Neuronal stem cell (in vitro differentiated cells): ENCODE results near the gene COX20.

Experiments used
- DNase-seq: peaks from one replicate; pipeline ENCODE4 v3.0.0-alpha.2; 2013; ENCODE audit warnings: low spot score
- H2AFZ ChIP-seq: one replicate; pipeline ENCODE4 v1.6.1; 2013; ENCODE audit warnings: mild to moderate bottlenecking, low read length, inconsistent platforms
- H2AK5ac ChIP-seq: 2 replicates; pipeline ENCODE4 v1.6.1; 2013; ENCODE audit warnings: low read depth, mild to moderate bottlenecking, inconsistent platforms, low read length, moderate library complexity, mixed read lengths
- H2BK120ac ChIP-seq: 2 replicates; pipeline ENCODE4 v1.6.1; 2013; ENCODE audit warnings: low read depth, mild to moderate bottlenecking, inconsistent platforms, low read length, moderate library complexity, mixed read lengths
- H2BK12ac ChIP-seq: one replicate; pipeline ENCODE4 v1.6.1; 2013; ENCODE audit warnings: low read length, inconsistent platforms
- H2BK15ac ChIP-seq: 2 replicates; pipeline ENCODE4 v1.6.1; 2013; ENCODE audit warnings: mild to moderate bottlenecking, low read length, inconsistent platforms, mixed read lengths
- H2BK5ac ChIP-seq: one replicate; pipeline ENCODE4 v1.6.1; 2013; ENCODE audit warnings: inconsistent platforms, mild to moderate bottlenecking, low read length, moderate library complexity
- H3K14ac ChIP-seq: one replicate; pipeline ENCODE4 v1.6.1; 2013; ENCODE audit warnings: low read length, inconsistent platforms
- H3K18ac ChIP-seq: 2 replicates; pipeline ENCODE4 v1.6.1; 2013; ENCODE audit warnings: low read length, inconsistent platforms
- H3K23ac ChIP-seq: 2 replicates; pipeline ENCODE4 v1.6.1; 2013; ENCODE audit warnings: low read depth, mild to moderate bottlenecking, mixed read lengths, low read length, inconsistent platforms; ENCODE audit not compliant: poor library complexity
- H3K27ac ChIP-seq: replicated peaks from 3 replicates; pipeline ENCODE4 v1.5.1; 2013; ENCODE audit warnings: low read length, inconsistent platforms
- H3K27me3 ChIP-seq, 3 experiments: 2 replicates each; pipeline ENCODE4 v1.6.1; 2013; ENCODE audit warnings: low read length in 3 of 3, mild to moderate bottlenecking in 2 of 3, inconsistent platforms in 1 of 3, low read depth in 1 of 3, mixed read lengths in 1 of 3, moderate library complexity in 1 of 3; ENCODE audit not compliant: control insufficient read depth in 3 of 3, insufficient read depth in 3 of 3
- H3K36me3 ChIP-seq, 2 donors: replicated peaks in 1 of 2; 2 replicates each; pipeline ENCODE4 v1.6.1; 2013; ENCODE audit warnings: low read length in 2 of 2; ENCODE audit not compliant: control insufficient read depth in 2 of 2, insufficient read depth in 2 of 2
- H3K4ac ChIP-seq: 2 replicates; pipeline ENCODE4 v1.6.1; 2013; ENCODE audit warnings: inconsistent platforms, mild to moderate bottlenecking, low read length, moderate library complexity
- H3K4me1 ChIP-seq, 2 donors: 1 replicate in 1 of 2; 2 replicates in 1 of 2; pipeline ENCODE4 v1.6.1; 2013; ENCODE audit warnings: low read length in 2 of 2, low read depth in 1 of 2; ENCODE audit not compliant: control insufficient read depth in 2 of 2, insufficient read depth in 1 of 2
- H3K4me2 ChIP-seq: one replicate; pipeline ENCODE4 v1.6.1; 2013; ENCODE audit warnings: mild to moderate bottlenecking, low read length, inconsistent platforms; ENCODE audit not compliant: insufficient read depth, poor library complexity, severe bottlenecking
- H3K4me3 ChIP-seq, 2 donors: 2 replicates each; pipeline ENCODE4 v1.5.1; 2013; ENCODE audit warnings: low read length in 2 of 2, mild to moderate bottlenecking in 2 of 2, inconsistent platforms in 1 of 2, moderate library complexity in 1 of 2
- H3K79me1 ChIP-seq: one replicate; pipeline ENCODE4 v1.6.1; 2013; ENCODE audit warnings: low read depth, mild to moderate bottlenecking, inconsistent platforms, low read length, moderate library complexity
- H3K9ac ChIP-seq: one replicate; pipeline ENCODE4 v1.6.1; 2013; ENCODE audit warnings: mild to moderate bottlenecking, low read depth, low read length, inconsistent platforms; ENCODE audit not compliant: poor library complexity
- H3K9me3 ChIP-seq, 2 donors: replicated peaks in 1 of 2; 2 replicates each; pipeline versions ENCODE3 to v1.6.1; 2013; ENCODE audit warnings: low read length in 2 of 2, mild to moderate bottlenecking in 2 of 2, inconsistent platforms in 1 of 2, low read depth in 1 of 2, mixed read lengths in 1 of 2, moderate library complexity in 1 of 2; ENCODE audit not compliant: control insufficient read depth in 2 of 2, insufficient read depth in 1 of 2
- H4K8ac ChIP-seq: one replicate; pipeline ENCODE4 v1.6.1; 2013; ENCODE audit warnings: low read depth, mild to moderate bottlenecking, inconsistent platforms, low read length, moderate library complexity
- H4K91ac ChIP-seq: one replicate; pipeline ENCODE4 v1.6.1; 2013; ENCODE audit warnings: low read length, low read depth, mild to moderate bottlenecking, inconsistent platforms; ENCODE audit not compliant: poor library complexity
- WGBS, 2 donors: extraction: QIAGEN DNeasy Blood & Tissue Kit; methylation state at CpG; one replicate each; pipeline ENCODE4 v1.1.7; 2013; ENCODE audit warnings: missing lambda C conversion rate in 2 of 2, mixed read lengths in 1 of 2; ENCODE audit not compliant: insufficient read length in 2 of 2, insufficient replicate concordance in 1 of 2; ENCODE audit errors: extremely low coverage in 2 of 2; 5-methylcytosine and 5-hydroxymethylcytosine counted together

COX20 gene

GRCh38 chr1:244840219-244840794, 4.8 kb downstream of the COX20 start:
- no peak overlapping the region for H3K9ac ChIP-seq
- H2BK15ac ChIP-seq = no peak overlapping the region
- H3K9me3 ChIP-seq = peaks cover 0 to 4% of the 10 kb centered on the region in 2 donors
- peaks cover 15 to 88% of the 10 kb centered on the region in 2 donors for H3K36me3 ChIP-seq
- peak overlapping the region; percentile 13 for H3K27ac ChIP-seq
- no peak overlapping the region for H3K14ac ChIP-seq
- no peaks in the 10 kb centered on the region for H3K79me1 ChIP-seq
- no peak overlapping the region for H3K4ac ChIP-seq
- H3K4me2 ChIP-seq = no peak overlapping the region
- no peak overlapping the region for H3K23ac ChIP-seq
- no peak overlapping the region for H4K91ac ChIP-seq
- H3K27me3 ChIP-seq = no peaks in the 10 kb centered on the region
- H2AFZ ChIP-seq = no peak overlapping the region
- H3K18ac ChIP-seq = no peak overlapping the region
- no peak overlapping the region for H2BK120ac ChIP-seq
- no peak overlapping the region for H2AK5ac ChIP-seq
- WGBS, 2 donors = no CpG with 5 or more reads among the region's 5 CpGs
- H3K4me3 ChIP-seq = no peak overlapping the region
- H3K4me1 ChIP-seq = peaks cover 1 to 3% of the 10 kb centered on the region in 2 donors
- H4K8ac ChIP-seq = no peak overlapping the region
- H2BK5ac ChIP-seq = no peak overlapping the region
- H2BK12ac ChIP-seq = no peak overlapping the region
- no peak for DNase-seq

- Histone ChIP-seq H2AFZ (no peak overlapping the region), H3K4me1 (peaks cover 1 to 3% of the 10 kb centered on the region in 2 donors), H2BK15ac (no peak overlapping the region), H3K79me1 (no peaks in the 10 kb centered on the region), H4K91ac (no peak overlapping the region), H3K23ac (no peak overlapping the region), H3K9ac (no peak overlapping the region), H3K27ac (no peak overlapping the region), H3K4ac (no peak overlapping the region), H3K14ac (no peak overlapping the region), H3K4me3 (no peak overlapping the region), H3K27me3 (no peaks in the 10 kb centered on the region), H2BK12ac (no peak overlapping the region), H3K9me3 (peaks cover 0 to 4% of the 10 kb centered on the region in 2 donors), H3K18ac (no peak overlapping the region), H2BK120ac (no peak overlapping the region), H4K8ac (no peak overlapping the region), H3K36me3 (peaks cover 20 to 99% of the 10 kb centered on the region in 2 donors), H3K4me2 (no peak overlapping the region), H2AK5ac (no peak overlapping the region), H2BK5ac (no peak overlapping the region)
- WGBS, 2 donors = no CpG with 5 or more reads among the region's 9 CpGs
- DNase-seq = no peak
These were observed 5.9 kb downstream of the COX20 start for GRCh38 chr1:244841273-244841927.

GRCh38 chr1:244843148-244843978, 7.9 kb downstream of the COX20 start:
- H4K91ac ChIP-seq = no peak overlapping the region
- no CpG with 5 or more reads among the region's 6 CpGs for WGBS, 2 donors
- H2AK5ac ChIP-seq = no peak overlapping the region
- H3K36me3 ChIP-seq = peaks cover 21 to 99% of the 10 kb centered on the region in 2 donors
- no peak overlapping the region for H2AFZ ChIP-seq
- H3K18ac ChIP-seq = no peak overlapping the region
- H3K9ac ChIP-seq = no peak overlapping the region
- H2BK5ac ChIP-seq = no peak overlapping the region
- H2BK12ac ChIP-seq = no peak overlapping the region
- DNase-seq = no peak
- H3K27ac ChIP-seq = no peak overlapping the region
- H3K4me3 ChIP-seq = no peak overlapping the region
- H3K4me2 ChIP-seq = no peak overlapping the region
- H3K9me3 ChIP-seq = peaks cover 0 to 4% of the 10 kb centered on the region in 2 donors
- H2BK120ac ChIP-seq = no peak overlapping the region
- no peak overlapping the region for H3K23ac ChIP-seq
- H4K8ac ChIP-seq = no peak overlapping the region
- no peak overlapping the region for H3K14ac ChIP-seq
- H2BK15ac ChIP-seq = no peak overlapping the region
- no peaks in the 10 kb centered on the region for H3K27me3 ChIP-seq
- H3K79me1 ChIP-seq = no peaks in the 10 kb centered on the region
- no peak overlapping the region for H3K4ac ChIP-seq
- no peaks in the 10 kb centered on the region for H3K4me1 ChIP-seq
